Stomach (tissue), 9 donors: ENCODE measurements around the gene PMS1. TPM values are rescaled to one million over a fixed set of nuclear protein-coding genes. Genes with fewer than 3 reads are reported as not detected.

Source experiments
- DNase-seq, 2 donors: peaks; one replicate each; pipeline versions ENCODE4 v3.0.0 to v3.0.0-alpha.2; 2013 to 2019
- H3K27ac ChIP-seq, 5 donors: fragments of 200-600 bp in 4 of 5; sonication (generic) in 4 of 5; one replicate each; pipeline ENCODE4 v1.5.1; 2013 to 2019; ENCODE audit warnings: mild to moderate bottlenecking in 1 of 5, moderate library complexity in 1 of 5
- H3K27me3 ChIP-seq, 3 donors: fragments of 200-600 bp; sonication (generic); one replicate each; pipeline ENCODE4 v1.5.1; 2017 to 2019; ENCODE audit warnings: mixed run types in 1 of 3
- H3K36me3 ChIP-seq, 4 donors: fragments of 200-600 bp; sonication (generic); 1 replicate in 3 of 4; 2 replicates in 1 of 4; pipeline ENCODE4 v1.5.1; 2016 to 2019
- H3K4me1 ChIP-seq, 4 donors: fragments of 200-600 bp; sonication (generic); one replicate each; pipeline ENCODE4 v1.5.1; 2016 to 2019
- H3K4me3 ChIP-seq, 4 donors: fragments of 200-600 bp; sonication (generic) in 3 of 4; one replicate each; pipeline ENCODE4 v1.5.1; 2016 to 2019; ENCODE audit warnings: mild to moderate bottlenecking in 1 of 4
- H3K9me3 ChIP-seq, 4 donors: fragments of 200-600 bp; sonication (generic); one replicate each; pipeline ENCODE4 v1.5.1; 2016 to 2019
- CTCF ChIP-seq, 7 experiments: fragments of 450-650 bp in 4 of 7; fragments of 200-600 bp in 3 of 7; sonication (generic) in 3 of 7; IDR thresholded peaks; one replicate each; pipeline ENCODE4 v1.5.1; 2016 to 2019; ENCODE audit warnings: antibody characterized with exemption in 7 of 7, control low read depth in 2 of 7, mild to moderate bottlenecking in 1 of 7
- EP300 ChIP-seq: sonication (generic); formaldehyde crosslinking; IDR thresholded peaks from one replicate; pipeline ENCODE4 v1.6.1; 2017; ENCODE audit warnings: antibody characterized with exemption
- POLR2A ChIP-seq, 4 donors: fragments of 450-650 bp; IDR thresholded peaks; one replicate each; pipeline ENCODE4 v1.6.1; 2016; ENCODE audit warnings: antibody characterized with exemption in 4 of 4, control low read depth in 2 of 4, mild to moderate bottlenecking in 1 of 4, moderate library complexity in 1 of 4
- POLR2AphosphoS5 ChIP-seq, 3 donors: sonication (generic); formaldehyde crosslinking; IDR thresholded peaks; one replicate each; pipeline ENCODE4 v1.6.1; 2016; ENCODE audit warnings: antibody characterized with exemption in 3 of 3
- WGBS, 5 donors: extraction: QIAGEN DNeasy Blood & Tissue Kit in 3 of 5; methylation state at CpG; one replicate each; pipeline versions ENCODE4 v1.1.5 to v1.1.7; 2013 to 2018; 5-methylcytosine and 5-hydroxymethylcytosine counted together
- intact Hi-C: fragments of 100-400 bp; cut with DNase I; formaldehyde crosslinking; loops from one replicate; pipeline ENCODE4 v1.15.1; 2023; ENCODE audit warnings: low total_unique reads
- polyA plus RNA-seq, 3 donors: library from polyadenylated mRNA; stranded (reverse); fragments of 200-250 nt; gene quantifications; one replicate each; pipeline ENCODE4 v1.2.3, GENCODE V29; 2013
- total RNA-seq, 5 donors: library from RNA; depleted of rRNA; stranded (reverse); fragments of >200 nt; gene quantifications; one replicate each; pipeline versions ENCODE4 v1.1.0 to v1.2.3, GENCODE V29; 2014 to 2016
- donor health status: healthy with polysubstance abuse.
- donor health status: Bipolar disorder and iron deficiency.
- donor health status: healthy.

PMS1 gene
- total and polyA plus RNA-seq, 8 donors = 4.0 to 40.8 (median 15.9) TPM

- 62 to 83% (median 78%) methylated on average over 1 of the region's 1 CpG for WGBS, 5 donors
- no peak overlapping the region for H3K27ac ChIP-seq
- intact Hi-C loops = no loop called here
Observed at GRCh38 chr2:189858291-189858690, 74.0 kb downstream of the PMS1 start.

GRCh38 chr2:189860161-189860560 lies 75.9 kb downstream of the PMS1 start:
- intact Hi-C loops = no loop called here
- no peak for DNase-seq
- Histone ChIP-seq H3K36me3 (peaks cover 0 to 25% (median 16%) of the 10 kb centered on the region in 4 donors), H3K4me1 (no peaks in the 10 kb centered on the region), H3K27me3 (no peaks in the 10 kb centered on the region), H3K9me3 (no peaks in the 10 kb centered on the region), H3K27ac (no peak overlapping the region), H3K4me3 (no peak overlapping the region)
- TF ChIP-seq POLR2AphosphoS5 (IDR thresholded peaks at IDR 0.05) (no peak), EP300 (no peak), POLR2A (IDR thresholded peaks at IDR 0.05) (no peak), CTCF (IDR thresholded peaks at IDR 0.05) (no peak)

More at GRCh38 chr2:189858291-189858690, 74.0 kb downstream of the PMS1 start:
- TF ChIP-seq EP300 = no peak
- TF ChIP-seq POLR2A (IDR thresholded peaks at IDR 0.05) = no peak
- TF ChIP-seq POLR2AphosphoS5 (IDR thresholded peaks at IDR 0.05) = no peak
- TF ChIP-seq CTCF (IDR thresholded peaks at IDR 0.05) = no peak
- no peak overlapping the region for H3K4me3 ChIP-seq
- H3K36me3 ChIP-seq = peaks cover 0 to 32% (median 22%) of the 10 kb centered on the region in 4 donors
- H3K9me3 ChIP-seq = no peaks in the 10 kb centered on the region
- no peaks in the 10 kb centered on the region for H3K4me1 ChIP-seq
- no peaks in the 10 kb centered on the region for H3K27me3 ChIP-seq
- DNase-seq = no peak

GRCh38 chr2:189862751-189863150 lies 78.5 kb downstream of the PMS1 start:
- Histone ChIP-seq H3K27me3 (no peaks in the 10 kb centered on the region), H3K4me1 (no peaks in the 10 kb centered on the region), H3K9me3 (no peaks in the 10 kb centered on the region), H3K27ac (no peak overlapping the region), H3K36me3 (peaks cover 0 to 21% (median 14%) of the 10 kb centered on the region in 4 donors), H3K4me3 (no peak overlapping the region)
- no peak for TF ChIP-seq POLR2AphosphoS5 (IDR thresholded peaks at IDR 0.05)
- TF ChIP-seq EP300 = no peak
- TF ChIP-seq CTCF (IDR thresholded peaks at IDR 0.05) = no peak
- no peak for TF ChIP-seq POLR2A (IDR thresholded peaks at IDR 0.05)
- intact Hi-C loops = no loop called here
- DNase-seq = no peak
- 82 to 100% (median 100%) methylated on average over 1 of the region's 1 CpG for WGBS, 5 donors

GRCh38 chr2:189865826-189866225 lies 81.6 kb downstream of the PMS1 start:
- Histone ChIP-seq H3K36me3 (peaks cover 0 to 24% (median 13%) of the 10 kb centered on the region in 4 donors), H3K27ac (no peak overlapping the region), H3K27me3 (no peaks in the 10 kb centered on the region), H3K9me3 (no peaks in the 10 kb centered on the region), H3K4me1 (no peaks in the 10 kb centered on the region), H3K4me3 (no peak overlapping the region)
- no peak for TF ChIP-seq CTCF (IDR thresholded peaks at IDR 0.05)
- no peak for TF ChIP-seq POLR2AphosphoS5 (IDR thresholded peaks at IDR 0.05)
- no peak for TF ChIP-seq EP300
- no peak for TF ChIP-seq POLR2A (IDR thresholded peaks at IDR 0.05)
- WGBS, 5 donors = 90 to 98% (median 93%) methylated on average over 1 of the region's 1 CpG
- intact Hi-C loops = no loop called here
- no peak for DNase-seq
